K562 (cell line): ENCODE measurements around the gene OBSL1. TPM values are rescaled to one million over a fixed set of nuclear protein-coding genes. Genes with fewer than 3 reads are reported as not detected.

Experiments
- ATF7 ChIP-seq: fragments of 450-650 bp; IDR thresholded peaks from 2 replicates; pipeline ENCODE4 v1.7.1; 2014; ENCODE audit warnings: mild to moderate bottlenecking, moderate library complexity
- MAZ ChIP-seq, 2 experiments: fragments of 450-650 bp in 1 of 2; sonication (generic) in 1 of 2; formaldehyde crosslinking; IDR thresholded peaks in 1 of 2; conservative IDR thresholded peaks in 1 of 2; 2 replicates each; pipeline versions ENCODE4 v1.4.0 to v1.5.0; 2020; ENCODE audit warnings: mild to moderate bottlenecking in 1 of 2, missing genetic modification reagents in 1 of 2
- PKNOX1 ChIP-seq: fragments of 450-650 bp; IDR thresholded peaks from 2 replicates; pipeline ENCODE4 v1.6.1; 2016
- SRF ChIP-seq, 2 experiments: fragments of 250-450, 450-650 bp in 1 of 2; sonication (Bioruptor Pico) in 1 of 2; sonication (generic) in 1 of 2; formaldehyde crosslinking; IDR thresholded peaks; 2 replicates each; pipeline versions ENCODE4 v1.5.0 to v1.5.1; 2020 to 2022; ENCODE audit warnings: mild to moderate bottlenecking in 1 of 2, missing genetic modification reagents in 1 of 2
- VEZF1 ChIP-seq: fragments of 200-800 bp; sonication (Bioruptor generic); IDR thresholded peaks from 2 replicates; pipeline ENCODE4 v1.6.1; 2017; ENCODE audit warnings: missing genetic modification characterization, missing compliant biosample characterization
- ZFX ChIP-seq: sonication (generic); formaldehyde crosslinking; IDR thresholded peaks from 2 replicates; pipeline ENCODE4 v1.8.0; 2022; ENCODE audit warnings: mild to moderate bottlenecking, missing genetic modification reagents, moderate library complexity
- ZNF395 ChIP-seq: fragments of 200-800 bp; sonication (Bioruptor generic); IDR thresholded peaks from 2 replicates; pipeline ENCODE4 v1.6.1; 2017; ENCODE audit warnings: missing genetic modification characterization, missing compliant biosample characterization
- polyA plus RNA-seq, 8 experiments: library from polyadenylated mRNA; depleted of rRNA in 4 of 8; stranded (reverse) in 5 of 8; unstranded in 3 of 8; fragments of >200 nt; fragmentation: Nextera tagmentation in 2 of 8; fragmentation: Illumina TruSeq in 1 of 8; extraction: Ambion mirVana in 2 of 8; extraction: Trizol in 1 of 8; gene quantifications; 2 replicates each; pipeline versions ENCODE4 v1.2.1 to v1.2.3, GENCODE V29; 2011 to 2014; ENCODE audit warnings: inconsistent platforms in 1 of 8, missing spikeins in 1 of 8
- total RNA-seq, 7 experiments: library from RNA; depleted of rRNA in 6 of 7; stranded (reverse); fragments of >200 nt in 6 of 7; fragmentation: Illumina TruSeq in 2 of 7; extraction: Trizol in 2 of 7; gene quantifications; 2 replicates each; pipeline versions ENCODE4 v1.2.1 to v1.2.3, GENCODE V29; 2011 to 2021; ENCODE audit warnings: low replicate concordance in 1 of 7
- TF ChIP-seq, protein P1 (sequence below), 2 experiments: fragments of 450-650 bp; formaldehyde crosslinking in 1 of 2; IDR thresholded peaks; 2 replicates each; pipeline versions ENCODE4 v1.4.0 to v1.6.1; 2014 to 2020; ENCODE audit warnings: mild to moderate bottlenecking in 2 of 2, borderline replicate concordance in 1 of 2, low read depth in 1 of 2
- TF ChIP-seq, protein P2 (sequence below): sonication (generic); formaldehyde crosslinking; IDR thresholded peaks from 2 replicates; pipeline ENCODE4 v1.8.0; 2022; ENCODE audit warnings: missing genetic modification reagents, mild to moderate bottlenecking, borderline replicate concordance

OBSL1 gene
- total and polyA plus RNA-seq, 9 of the 15 experiments (the other 6 are each of a cell fraction or from before 2014, with no cell fraction given), result 1.2 to 26.6 (median 8.6) TPM

DNA sequence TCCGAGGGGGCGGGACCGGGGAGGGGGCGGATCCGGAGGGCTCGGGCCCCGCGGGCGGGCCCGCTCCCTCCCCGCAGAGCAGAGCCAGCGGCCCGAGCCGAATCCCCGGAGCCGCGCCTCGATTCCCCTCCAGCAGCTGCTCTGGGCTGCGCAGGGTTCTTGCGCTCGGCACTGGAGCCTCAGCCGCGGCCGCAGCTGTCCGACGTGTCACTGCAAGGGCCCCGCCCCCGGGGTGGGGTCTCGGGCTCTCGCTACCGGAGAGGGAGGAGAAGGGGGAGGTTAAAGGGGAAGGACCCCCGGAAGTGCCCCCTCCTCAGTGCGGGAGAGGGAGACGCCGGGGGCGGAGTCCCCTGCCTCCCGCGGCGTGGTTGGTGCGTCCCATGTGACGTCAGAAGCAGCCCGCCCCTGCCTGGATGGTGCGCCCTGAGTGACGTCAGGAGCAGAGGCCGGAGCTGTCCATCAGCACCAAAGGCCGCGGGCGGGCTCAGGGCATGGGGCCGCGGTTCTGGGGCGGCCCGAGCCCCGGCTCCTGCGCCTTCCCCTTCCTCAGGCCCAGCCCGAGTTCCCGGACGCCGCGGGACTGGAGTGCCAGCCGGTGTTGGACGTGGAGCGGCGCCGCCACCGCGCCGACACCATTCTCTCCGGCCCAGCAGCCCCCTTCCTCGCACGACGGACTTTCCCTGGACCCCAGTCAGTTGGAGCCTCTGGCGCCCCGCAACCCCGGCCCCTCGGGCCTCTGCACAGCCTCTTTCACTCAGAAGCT is 27.6 kb downstream of the OBSL1 start, which contains the start of the genes CHPF and TMEM198 (continued):
- TF ChIP-seq, protein P1, sequence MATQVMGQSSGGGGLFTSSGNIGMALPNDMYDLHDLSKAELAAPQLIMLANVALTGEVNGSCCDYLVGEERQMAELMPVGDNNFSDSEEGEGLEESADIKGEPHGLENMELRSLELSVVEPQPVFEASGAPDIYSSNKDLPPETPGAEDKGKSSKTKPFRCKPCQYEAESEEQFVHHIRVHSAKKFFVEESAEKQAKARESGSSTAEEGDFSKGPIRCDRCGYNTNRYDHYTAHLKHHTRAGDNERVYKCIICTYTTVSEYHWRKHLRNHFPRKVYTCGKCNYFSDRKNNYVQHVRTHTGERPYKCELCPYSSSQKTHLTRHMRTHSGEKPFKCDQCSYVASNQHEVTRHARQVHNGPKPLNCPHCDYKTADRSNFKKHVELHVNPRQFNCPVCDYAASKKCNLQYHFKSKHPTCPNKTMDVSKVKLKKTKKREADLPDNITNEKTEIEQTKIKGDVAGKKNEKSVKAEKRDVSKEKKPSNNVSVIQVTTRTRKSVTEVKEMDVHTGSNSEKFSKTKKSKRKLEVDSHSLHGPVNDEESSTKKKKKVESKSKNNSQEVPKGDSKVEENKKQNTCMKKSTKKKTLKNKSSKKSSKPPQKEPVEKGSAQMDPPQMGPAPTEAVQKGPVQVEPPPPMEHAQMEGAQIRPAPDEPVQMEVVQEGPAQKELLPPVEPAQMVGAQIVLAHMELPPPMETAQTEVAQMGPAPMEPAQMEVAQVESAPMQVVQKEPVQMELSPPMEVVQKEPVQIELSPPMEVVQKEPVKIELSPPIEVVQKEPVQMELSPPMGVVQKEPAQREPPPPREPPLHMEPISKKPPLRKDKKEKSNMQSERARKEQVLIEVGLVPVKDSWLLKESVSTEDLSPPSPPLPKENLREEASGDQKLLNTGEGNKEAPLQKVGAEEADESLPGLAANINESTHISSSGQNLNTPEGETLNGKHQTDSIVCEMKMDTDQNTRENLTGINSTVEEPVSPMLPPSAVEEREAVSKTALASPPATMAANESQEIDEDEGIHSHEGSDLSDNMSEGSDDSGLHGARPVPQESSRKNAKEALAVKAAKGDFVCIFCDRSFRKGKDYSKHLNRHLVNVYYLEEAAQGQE (IDR thresholded peaks at IDR 0.05; ENCODE audit: borderline replicate concordance), result peak; percentile 99
- TF ChIP-seq, protein P1 (CRISPR knock-in tag; IDR thresholded peaks at IDR 0.05; ENCODE audit: low read depth), result peak; percentile 99
- TF ChIP-seq MAZ (CRISPR knock-in tag; conservative IDR thresholded peaks at IDR 0.05 in 1 of 2, IDR thresholded peaks at IDR 0.05 in 1 of 2) (peak; percentile 93 to 99), SRF (CRISPR knock-in tag; IDR thresholded peaks at IDR 0.05) (peak in 1 of 2 experiments; percentile 78; a peak in 2 of 4 replicates), ZFX (CRISPR knock-in tag) (peak; percentile 50), VEZF1 (CRISPR knock-in tag) (peak; percentile 98), ATF7 (peak; percentile 98), PKNOX1 (peak; percentile 94), ZNF395 (CRISPR knock-in tag) (no peak)
- TF ChIP-seq, protein P2, sequence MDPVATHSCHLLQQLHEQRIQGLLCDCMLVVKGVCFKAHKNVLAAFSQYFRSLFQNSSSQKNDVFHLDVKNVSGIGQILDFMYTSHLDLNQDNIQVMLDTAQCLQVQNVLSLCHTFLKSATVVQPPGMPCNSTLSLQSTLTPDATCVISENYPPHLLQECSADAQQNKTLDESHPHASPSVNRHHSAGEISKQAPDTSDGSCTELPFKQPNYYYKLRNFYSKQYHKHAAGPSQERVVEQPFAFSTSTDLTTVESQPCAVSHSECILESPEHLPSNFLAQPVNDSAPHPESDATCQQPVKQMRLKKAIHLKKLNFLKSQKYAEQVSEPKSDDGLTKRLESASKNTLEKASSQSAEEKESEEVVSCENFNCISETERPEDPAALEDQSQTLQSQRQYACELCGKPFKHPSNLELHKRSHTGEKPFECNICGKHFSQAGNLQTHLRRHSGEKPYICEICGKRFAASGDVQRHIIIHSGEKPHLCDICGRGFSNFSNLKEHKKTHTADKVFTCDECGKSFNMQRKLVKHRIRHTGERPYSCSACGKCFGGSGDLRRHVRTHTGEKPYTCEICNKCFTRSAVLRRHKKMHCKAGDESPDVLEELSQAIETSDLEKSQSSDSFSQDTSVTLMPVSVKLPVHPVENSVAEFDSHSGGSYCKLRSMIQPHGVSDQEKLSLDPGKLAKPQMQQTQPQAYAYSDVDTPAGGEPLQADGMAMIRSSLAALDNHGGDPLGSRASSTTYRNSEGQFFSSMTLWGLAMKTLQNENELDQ (CRISPR knock-in tag), result no peak
